Type B pancreatic cell (in vitro differentiated cells): ENCODE measurements around the gene MEDAG. TPM values are rescaled to one million over a fixed set of nuclear protein-coding genes. Genes with fewer than 3 reads are reported as not detected.

Experiments
- DNase-seq: peaks from one replicate; pipeline ENCODE4 v3.0.0; 2021; ENCODE audit warnings: mixed read lengths; ENCODE audit not compliant: unreplicated experiment; ENCODE audit errors: extremely low spot score
- H3K27ac Mint-ChIP-seq: 2 replicates; pipeline ENCODE4 v1.8.0; 2021; ENCODE audit warnings: mild to moderate bottlenecking, mixed read lengths
- H3K27me3 Mint-ChIP-seq: 2 replicates; pipeline ENCODE4 v1.8.0; 2021; ENCODE audit warnings: mixed read lengths
- H3K36me3 Mint-ChIP-seq: 2 replicates; pipeline ENCODE4 v1.8.0; 2021; ENCODE audit warnings: mixed read lengths
- H3K4me1 Mint-ChIP-seq: one replicate; pipeline ENCODE4 v1.8.0; 2021; ENCODE audit warnings: mixed read lengths; ENCODE audit not compliant: unreplicated experiment
- H3K4me3 Mint-ChIP-seq: 2 replicates; pipeline ENCODE4 v1.8.0; 2021; ENCODE audit warnings: mild to moderate bottlenecking, mixed read lengths
- H3K9me3 Mint-ChIP-seq: 2 replicates; pipeline ENCODE4 v1.8.0; 2021; ENCODE audit warnings: mixed read lengths
- total RNA-seq: library from RNA; stranded (reverse); gene quantifications from 2 replicates; pipeline ENCODE4 v1.2.1, GENCODE V29; 2021; ENCODE audit warnings: low replicate concordance
- TF ChIP-seq, protein P1 (sequence below): fragments of 200-600 bp; sonication (generic); conservative IDR thresholded peaks from 2 replicates; pipeline ENCODE4 v1.5.0; 2021; ENCODE audit warnings: antibody characterized with exemption, mild to moderate bottlenecking

The MEDAG gene
- total RNA-seq, 1 donor from 2014 or later: 0.36 TPM

GRCh38 chr13:30865123-30866049 is 40.7 kb upstream of the MEDAG start:
- peak; percentile 80 for DNase-seq
- peak overlapping the region; percentile 73 for H3K4me3 Mint-ChIP-seq
- H3K27me3 Mint-ChIP-seq: peaks cover 17% of the 10 kb centered on the region
- TF ChIP-seq, protein P1, sequence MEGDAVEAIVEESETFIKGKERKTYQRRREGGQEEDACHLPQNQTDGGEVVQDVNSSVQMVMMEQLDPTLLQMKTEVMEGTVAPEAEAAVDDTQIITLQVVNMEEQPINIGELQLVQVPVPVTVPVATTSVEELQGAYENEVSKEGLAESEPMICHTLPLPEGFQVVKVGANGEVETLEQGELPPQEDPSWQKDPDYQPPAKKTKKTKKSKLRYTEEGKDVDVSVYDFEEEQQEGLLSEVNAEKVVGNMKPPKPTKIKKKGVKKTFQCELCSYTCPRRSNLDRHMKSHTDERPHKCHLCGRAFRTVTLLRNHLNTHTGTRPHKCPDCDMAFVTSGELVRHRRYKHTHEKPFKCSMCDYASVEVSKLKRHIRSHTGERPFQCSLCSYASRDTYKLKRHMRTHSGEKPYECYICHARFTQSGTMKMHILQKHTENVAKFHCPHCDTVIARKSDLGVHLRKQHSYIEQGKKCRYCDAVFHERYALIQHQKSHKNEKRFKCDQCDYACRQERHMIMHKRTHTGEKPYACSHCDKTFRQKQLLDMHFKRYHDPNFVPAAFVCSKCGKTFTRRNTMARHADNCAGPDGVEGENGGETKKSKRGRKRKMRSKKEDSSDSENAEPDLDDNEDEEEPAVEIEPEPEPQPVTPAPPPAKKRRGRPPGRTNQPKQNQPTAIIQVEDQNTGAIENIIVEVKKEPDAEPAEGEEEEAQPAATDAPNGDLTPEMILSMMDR: peak; percentile 98
- no peaks in the 10 kb centered on the region for H3K36me3 Mint-ChIP-seq
- H3K4me1 Mint-ChIP-seq: peaks cover 75% of the 10 kb centered on the region
- peaks cover 3% of the 10 kb centered on the region for H3K9me3 Mint-ChIP-seq
- H3K27ac Mint-ChIP-seq: peak overlapping the region; percentile 92

GRCh38 chr13:30866677-30867076 is 39.4 kb upstream of the MEDAG start:
- Mint-ChIP-seq H3K27ac (peak overlapping the region; percentile 21), H3K4me3 (no peak overlapping the region), H3K36me3 (no peaks in the 10 kb centered on the region), H3K4me1 (peaks cover 80% of the 10 kb centered on the region), H3K27me3 (peaks cover 17% of the 10 kb centered on the region), H3K9me3 (no peaks in the 10 kb centered on the region)
- TF ChIP-seq, protein P1: no peak
- no peak for DNase-seq

- DNase-seq: no peak
- H3K27me3 Mint-ChIP-seq: peaks cover 17% of the 10 kb centered on the region
- TF ChIP-seq, protein P1: no peak
- no peak overlapping the region for H3K4me3 Mint-ChIP-seq
- peaks cover 82% of the 10 kb centered on the region for H3K4me1 Mint-ChIP-seq
- H3K36me3 Mint-ChIP-seq: no peaks in the 10 kb centered on the region
- peak overlapping the region; percentile 21 for H3K27ac Mint-ChIP-seq
- no peaks in the 10 kb centered on the region for H3K9me3 Mint-ChIP-seq
These were observed 38.9 kb upstream of the MEDAG start for GRCh38 chr13:30867089-30867669.

- TF ChIP-seq, protein P1: no peak
- H3K4me3 Mint-ChIP-seq: no peak overlapping the region
- no peaks in the 10 kb centered on the region for H3K9me3 Mint-ChIP-seq
- no peak for DNase-seq
- no peaks in the 10 kb centered on the region for H3K36me3 Mint-ChIP-seq
- H3K27me3 Mint-ChIP-seq: peaks cover 14% of the 10 kb centered on the region
- H3K4me1 Mint-ChIP-seq: peaks cover 78% of the 10 kb centered on the region
- no peak overlapping the region for H3K27ac Mint-ChIP-seq
These were observed 37.1 kb upstream of the MEDAG start for GRCh38 chr13:30868799-30869470.

DNA sequence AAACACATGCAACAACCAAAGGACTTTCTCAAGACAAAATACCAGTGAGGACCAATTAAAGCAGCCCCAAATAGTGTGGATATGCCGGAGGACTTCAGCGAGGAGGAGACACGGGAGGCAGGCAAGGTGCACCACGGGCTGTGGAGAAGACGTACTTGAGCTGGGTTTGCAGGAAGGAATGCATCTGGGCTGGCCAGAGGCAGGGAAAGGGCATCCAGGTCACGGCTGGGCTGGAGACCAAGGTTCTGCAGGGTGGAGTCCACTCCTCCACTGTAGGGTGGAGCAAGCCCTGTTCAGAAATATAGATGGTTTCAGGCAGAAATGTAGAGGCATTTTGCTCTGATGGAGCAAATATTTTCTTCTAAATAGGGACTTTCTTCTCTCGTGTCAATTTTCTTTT is 36.6 kb upstream of the MEDAG start:
- Mint-ChIP-seq H3K27me3 (peaks cover 14% of the 10 kb centered on the region), H3K4me3 (no peak overlapping the region), H3K27ac (no peak overlapping the region), H3K36me3 (no peaks in the 10 kb centered on the region), H3K9me3 (no peaks in the 10 kb centered on the region), H3K4me1 (peaks cover 72% of the 10 kb centered on the region)
- TF ChIP-seq, protein P1: no peak
- DNase-seq: no peak
